HG03097 (cell line): ENCODE data around the gene TCP11X2.
"Not testable (repeated sequence)": the region's sequence is repeated elsewhere in the genome, so short reads cannot be mapped to it uniquely, and the experiment has no call there.

Experiments
- ATAC-seq: cut with Tn5 transposase; IDR thresholded peaks from one replicate; pipeline ENCODE4 v1.9.1; 2021; ENCODE audit not compliant: unreplicated experiment, low FRiP score

Gene TCP11X2

GRCh38 chrX:102471762-102472220, at the start of gene TCP11X2:
Gene TCP11X2, minus strand, starts transcription at chrX:102471812.
- ATAC-seq = not testable (repeated sequence)

GRCh38 chrX:102517326-102517725, 45.7 kb upstream of the TCP11X2 start:
- ATAC-seq = no peak

GRCh38 chrX:102515975-102516941, 44.6 kb upstream of the TCP11X2 start, which contains the start of gene TMSB15A:
Gene TMSB15A, minus strand, starts transcription at chrX:102516739.
- peak; percentile 84 for ATAC-seq

- no peak for ATAC-seq
Observed at GRCh38 chrX:102514536-102514935, 42.9 kb upstream of the TCP11X2 start.

- no peak for ATAC-seq
Observed at GRCh38 chrX:102498732-102499131, 27.1 kb upstream of the TCP11X2 start.

- ATAC-seq = no peak
Observed at GRCh38 chrX:102491766-102492165, 20.2 kb upstream of the TCP11X2 start.

GRCh38 chrX:102478765-102479164, 7.2 kb upstream of the TCP11X2 start:
- not testable (repeated sequence) for ATAC-seq

- not testable (repeated sequence) for ATAC-seq
Observed at GRCh38 chrX:102470215-102470614, 1.4 kb downstream of the TCP11X2 start.

- ATAC-seq = not testable (repeated sequence)
Observed at GRCh38 chrX:102458615-102459014, 13.0 kb downstream of the TCP11X2 start.

GRCh38 chrX:102439908-102440307, 31.7 kb downstream of the TCP11X2 start, which contains the start of gene NXF2B:
Gene NXF2B, minus strand, starts transcription at chrX:102440008. Its CDS starts 59,972 bp downstream, at chrX:102380036.
- ATAC-seq = not testable (repeated sequence)

- ATAC-seq = not testable (repeated sequence)
Observed at GRCh38 chrX:102414493-102414892, 57.1 kb downstream of the TCP11X2 start.
